ENCODE data around the gene RASL11B. TPM values are rescaled to one million over a fixed set of nuclear protein-coding genes. Genes with fewer than 3 reads are reported as not detected.
A peak's percentile ranks its signal among the peaks of the same experiment; 100 is the strongest.

RASL11B gene
- polyA plus RNA-seq, 1 donor (not counting 4 experiments of a cell fraction or from before 2014, with no cell fraction given) = 1.4 TPM

GRCh38 chr4:52910115-52910514 lies 48.0 kb downstream of the RASL11B start:
- H4K20me1 ChIP-seq (ENCODE audit: control insufficient read depth, extremely low read depth, insufficient read depth, low read length) = no peaks in the 10 kb centered on the region
- H3K4me2 ChIP-seq (ENCODE audit: control insufficient read depth, extremely low read depth, insufficient read depth, low read depth, low read length) = no peak overlapping the region
- H3K27ac ChIP-seq (ENCODE audit: control insufficient read depth, insufficient read depth, low read length) = no peak overlapping the region
- H2AFZ ChIP-seq (ENCODE audit: control insufficient read depth, low read length) = no peak overlapping the region
- no peaks in the 10 kb centered on the region for H3K9me3 ChIP-seq (ENCODE audit: control insufficient read depth, low read depth, low read length)
- no peaks in the 10 kb centered on the region for H3K36me3 ChIP-seq (ENCODE audit: control insufficient read depth in 2 of 2, extremely low read depth in 1 of 2, insufficient read depth in 2 of 2, low read length in 2 of 2)
- H3K4me1 ChIP-seq (ENCODE audit: control insufficient read depth, extremely low read depth, insufficient read depth, low read length) = no peaks in the 10 kb centered on the region
- no peaks in the 10 kb centered on the region for H3K9me1 ChIP-seq (ENCODE audit: control insufficient read depth, extremely low read depth, insufficient read depth, low read length)
- H3K79me2 ChIP-seq (ENCODE audit: control insufficient read depth, insufficient read depth, low read length) = no peaks in the 10 kb centered on the region
- TF ChIP-seq CTCF (optimal IDR thresholded peaks at IDR 0.05 in 1 of 3, IDR thresholded peaks at IDR 0.05 in 1 of 3, conservative IDR thresholded peaks at IDR 0.05 in 1 of 3; ENCODE audit: extremely low read depth in 1 of 3, insufficient read depth in 2 of 3, low read length in 3 of 3) (no peak), EZH2 (IDR thresholded peaks at IDR 0.05; ENCODE audit: low read length) (no peak)
- no peak overlapping the region for H3K4me3 ChIP-seq (ENCODE audit: control insufficient read depth in 2 of 3, extremely low read depth in 1 of 3, insufficient read depth in 2 of 3, low read depth in 1 of 3, low read length in 3 of 3)
- no peaks in the 10 kb centered on the region for H3K27me3 ChIP-seq (ENCODE audit: control insufficient read depth, extremely low read depth, insufficient read depth, low read length)
- no peak overlapping the region for H3K9ac ChIP-seq (ENCODE audit: control insufficient read depth, extremely low read depth, insufficient read depth, low read length)
- dilution Hi-C loops (cut with MboI; ENCODE audit: extremely low pct_ligation_motif_present, low sequenced_read_pairs) = no loop called here
- FAIRE-seq (no peak), DNase-seq (ENCODE audit: low read depth, low spot score) (no peak)

GRCh38 chr4:52911684-52912294 lies 49.7 kb downstream of the RASL11B start:
- FAIRE-seq (peak; percentile 71), DNase-seq (ENCODE audit: low read depth, low spot score) (peak; percentile 54)
- H3K4me3 ChIP-seq (ENCODE audit: control insufficient read depth in 2 of 3, extremely low read depth in 1 of 3, insufficient read depth in 2 of 3, low read depth in 1 of 3, low read length in 3 of 3) = no peak overlapping the region
- no peaks in the 10 kb centered on the region for H3K9me1 ChIP-seq (ENCODE audit: control insufficient read depth, extremely low read depth, insufficient read depth, low read length)
- no peaks in the 10 kb centered on the region for H3K9me3 ChIP-seq (ENCODE audit: control insufficient read depth, low read depth, low read length)
- H3K36me3 ChIP-seq (ENCODE audit: control insufficient read depth in 2 of 2, extremely low read depth in 1 of 2, insufficient read depth in 2 of 2, low read length in 2 of 2) = no peaks in the 10 kb centered on the region
- no peak overlapping the region for H3K27ac ChIP-seq (ENCODE audit: control insufficient read depth, insufficient read depth, low read length)
- no peaks in the 10 kb centered on the region for H3K27me3 ChIP-seq (ENCODE audit: control insufficient read depth, extremely low read depth, insufficient read depth, low read length)
- H3K4me2 ChIP-seq (ENCODE audit: control insufficient read depth, extremely low read depth, insufficient read depth, low read depth, low read length) = no peak overlapping the region
- H3K79me2 ChIP-seq (ENCODE audit: control insufficient read depth, insufficient read depth, low read length) = no peaks in the 10 kb centered on the region
- no peaks in the 10 kb centered on the region for H4K20me1 ChIP-seq (ENCODE audit: control insufficient read depth, extremely low read depth, insufficient read depth, low read length)
- H3K4me1 ChIP-seq (ENCODE audit: control insufficient read depth, extremely low read depth, insufficient read depth, low read length) = no peaks in the 10 kb centered on the region
- TF ChIP-seq CTCF (optimal IDR thresholded peaks at IDR 0.05 in 1 of 3, IDR thresholded peaks at IDR 0.05 in 1 of 3, conservative IDR thresholded peaks at IDR 0.05 in 1 of 3; ENCODE audit: extremely low read depth in 1 of 3, insufficient read depth in 2 of 3, low read length in 3 of 3) (peak; percentile 90 to 91 (median 91)), EZH2 (IDR thresholded peaks at IDR 0.05; ENCODE audit: low read length) (no peak)
- no peak overlapping the region for H3K9ac ChIP-seq (ENCODE audit: control insufficient read depth, extremely low read depth, insufficient read depth, low read length)
- dilution Hi-C loops (cut with MboI; ENCODE audit: extremely low pct_ligation_motif_present, low sequenced_read_pairs) = no loop called here
- no peak overlapping the region for H2AFZ ChIP-seq (ENCODE audit: control insufficient read depth, low read length)

Measured in keratinocyte (primary cell).